ENCODE measurements around the gene RFX3.

The RFX3 gene

DNA sequence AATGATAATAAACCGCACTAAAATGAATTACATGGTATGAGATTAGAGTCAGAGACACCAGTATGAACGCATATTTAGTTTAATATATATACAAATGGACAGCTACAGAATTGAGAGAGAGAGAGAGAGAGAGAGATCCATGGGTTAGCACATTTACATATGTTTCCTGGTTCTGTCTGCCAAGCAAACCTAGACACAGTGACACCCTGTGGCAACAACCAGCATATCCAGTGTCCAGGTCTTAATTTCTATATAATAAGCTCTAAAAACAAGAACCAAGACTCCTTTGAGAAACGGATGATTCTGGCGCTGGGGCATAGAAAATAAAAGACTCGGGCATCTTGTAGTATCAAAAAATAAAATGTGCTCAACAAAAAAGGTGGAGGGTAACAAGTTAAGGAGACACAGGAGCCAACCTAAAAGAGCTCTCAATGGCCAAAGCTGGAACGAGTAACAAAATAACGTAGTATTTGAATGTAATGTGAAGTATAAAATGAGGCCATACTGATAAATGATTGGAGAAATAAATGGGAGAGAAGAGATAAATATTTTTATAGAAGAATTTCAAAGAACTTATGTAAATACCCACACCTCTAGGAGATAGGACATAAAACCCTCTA, 84.5 kb downstream of the RFX3 start:
- H3K36me3 ChIP-seq (ENCODE audit: control insufficient read depth in 4 of 4, insufficient read depth in 4 of 4, low read length in 3 of 4), result peaks cover 0 to 3% (median 0%) of the 10 kb centered on the region in 4 experiments
- ChIA-PET POLR2A (interaction anchor here (0.7 kb wide), 1 partner anchor 144 kb away, joined by 4 read pairs; no protein-coding TSS in a partner anchor), CTCF (interaction anchor here (0.7 to 3.9 kb wide), 29 partner anchors 8 to 730 kb away, joined by 3 to 27 read pairs (median 4); no protein-coding TSS in a partner anchor)
- H3K4me1 ChIP-seq (ENCODE audit: control extremely low read depth in 1 of 4, control insufficient read depth in 4 of 4, insufficient read depth in 4 of 4, low read length in 3 of 4), result no peaks in the 10 kb centered on the region
- H3K27ac ChIP-seq (ENCODE audit: insufficient read depth in 1 of 2, low read depth in 1 of 2, low read length in 2 of 2, poor library complexity in 1 of 2, severe bottlenecking in 2 of 2), result no peak overlapping the region
- 57% methylated on average over 5 of the region's 7 CpGs for WGBS (ENCODE audit: insufficient coverage)
- DNase-seq, result peak; percentile 76 to 88 (median 87)
- H3K4me3 ChIP-seq (ENCODE audit: control insufficient read depth in 1 of 7, extremely low read depth in 1 of 7, insufficient read depth in 4 of 7, low read depth in 2 of 7, low read length in 6 of 7), result no peak overlapping the region
- peaks cover 0 to 2% (median 0%) of the 10 kb centered on the region in 5 experiments for H3K9me3 ChIP-seq (ENCODE audit: control extremely low read depth in 1 of 5, control insufficient read depth in 4 of 5, insufficient read depth in 2 of 5, low read depth in 1 of 5, low read length in 4 of 5)
- no peaks in the 10 kb centered on the region for H3K27me3 ChIP-seq (replicated peaks in 2 of 5; ENCODE audit: control insufficient read depth in 4 of 5, insufficient read depth in 5 of 5, low read length in 4 of 5)

DNA sequence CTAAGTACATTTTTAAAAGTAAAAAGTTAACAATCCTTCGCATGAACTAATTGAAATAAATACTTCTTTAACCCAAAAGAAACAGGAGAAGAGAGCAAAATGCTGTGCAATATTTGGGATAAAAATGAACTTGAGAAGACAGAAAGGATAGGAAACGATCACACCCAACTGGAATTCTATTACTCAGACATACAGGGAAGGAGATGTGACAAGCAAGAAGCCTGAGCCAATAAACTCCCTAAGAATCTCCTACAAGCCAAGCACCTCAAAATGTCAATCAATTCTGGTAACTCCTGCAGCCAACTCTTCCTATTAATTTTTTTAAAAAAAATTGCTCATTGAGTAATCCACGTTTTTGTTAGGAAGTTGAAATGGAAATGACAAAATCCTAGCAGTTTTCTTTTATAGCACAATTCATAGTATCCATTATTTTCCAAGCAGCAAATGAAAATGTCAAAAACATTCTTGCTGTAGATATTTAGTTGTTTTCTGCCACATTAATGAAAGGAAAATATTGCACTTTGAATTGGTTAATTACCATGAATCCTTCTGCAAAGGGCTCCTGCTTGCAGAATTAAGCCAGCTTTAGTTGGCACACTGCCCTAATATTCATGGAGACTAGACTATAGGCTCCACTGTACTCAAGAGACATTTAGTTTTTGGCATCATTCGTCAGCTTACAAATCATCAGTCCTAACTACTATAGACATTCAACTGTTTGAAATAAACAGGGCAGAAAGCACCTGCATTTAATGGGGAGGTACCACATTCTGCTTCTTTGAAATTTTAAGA, 89.0 kb downstream of the RFX3 start:
- ChIA-PET CTCF (interaction anchor here (0.6 to 1.1 kb wide), 3 partner anchors 42 to 106 kb away, joined by 3 to 4 read pairs (median 3); no protein-coding TSS in a partner anchor), POLR2A (no interaction called here)
- no peaks in the 10 kb centered on the region for H3K27me3 ChIP-seq (replicated peaks in 2 of 5; ENCODE audit: control insufficient read depth in 4 of 5, insufficient read depth in 5 of 5, low read length in 4 of 5)
- H3K4me3 ChIP-seq (ENCODE audit: control insufficient read depth in 1 of 7, extremely low read depth in 1 of 7, insufficient read depth in 4 of 7, low read depth in 2 of 7, low read length in 6 of 7), result no peak overlapping the region
- H3K9me3 ChIP-seq (ENCODE audit: control extremely low read depth in 1 of 5, control insufficient read depth in 4 of 5, insufficient read depth in 2 of 5, low read depth in 1 of 5, low read length in 4 of 5), result no peaks in the 10 kb centered on the region
- DNase-seq, result no peak
- H3K36me3 ChIP-seq (ENCODE audit: control insufficient read depth in 4 of 4, insufficient read depth in 4 of 4, low read length in 3 of 4), result no peaks in the 10 kb centered on the region
- 80% methylated on average over 1 of the region's 4 CpGs for WGBS (ENCODE audit: insufficient coverage)
- no peaks in the 10 kb centered on the region for H3K4me1 ChIP-seq (ENCODE audit: control extremely low read depth in 1 of 4, control insufficient read depth in 4 of 4, insufficient read depth in 4 of 4, low read length in 3 of 4)
- no peak overlapping the region for H3K27ac ChIP-seq (ENCODE audit: insufficient read depth in 1 of 2, low read depth in 1 of 2, low read length in 2 of 2, poor library complexity in 1 of 2, severe bottlenecking in 2 of 2)

DNA sequence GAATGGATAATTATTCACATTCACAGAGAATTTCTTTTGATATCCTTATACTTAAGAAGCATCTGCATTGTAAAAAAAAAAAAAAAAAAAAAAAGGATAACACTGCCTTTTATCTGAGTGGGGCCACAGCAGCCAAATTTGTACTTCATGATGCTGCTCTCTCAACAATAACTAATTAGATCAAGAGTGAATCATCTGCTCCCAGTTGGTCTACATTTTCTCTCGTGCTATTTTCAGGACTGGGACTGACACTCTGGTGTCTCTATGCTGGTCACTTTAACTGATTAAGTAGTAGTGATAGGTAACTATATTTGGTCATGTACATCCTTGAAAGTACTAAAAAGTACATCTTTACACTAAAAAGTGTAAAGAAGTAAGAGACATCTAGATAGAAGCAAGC, 90.1 kb downstream of the RFX3 start:
- CTCF ChIA-PET, result no interaction called here
- Histone ChIP-seq H3K27ac (ENCODE audit: insufficient read depth in 1 of 2, low read depth in 1 of 2, low read length in 2 of 2, poor library complexity in 1 of 2, severe bottlenecking in 2 of 2) (no peak overlapping the region), H3K4me1 (ENCODE audit: control extremely low read depth in 1 of 4, control insufficient read depth in 4 of 4, insufficient read depth in 4 of 4, low read length in 3 of 4) (no peaks in the 10 kb centered on the region), H3K4me3 (ENCODE audit: control insufficient read depth in 1 of 7, extremely low read depth in 1 of 7, insufficient read depth in 4 of 7, low read depth in 2 of 7, low read length in 6 of 7) (no peak overlapping the region), H3K36me3 (ENCODE audit: control insufficient read depth in 4 of 4, insufficient read depth in 4 of 4, low read length in 3 of 4) (no peaks in the 10 kb centered on the region), H3K27me3 (replicated peaks in 2 of 5; ENCODE audit: control insufficient read depth in 4 of 5, insufficient read depth in 5 of 5, low read length in 4 of 5) (no peaks in the 10 kb centered on the region), H3K9me3 (ENCODE audit: control extremely low read depth in 1 of 5, control insufficient read depth in 4 of 5, insufficient read depth in 2 of 5, low read depth in 1 of 5, low read length in 4 of 5) (no peaks in the 10 kb centered on the region)
- WGBS (ENCODE audit: insufficient coverage), result no CpG with 5 or more reads among the region's 1 CpG
- POLR2A ChIA-PET, result no interaction called here
- no peak for DNase-seq

DNA sequence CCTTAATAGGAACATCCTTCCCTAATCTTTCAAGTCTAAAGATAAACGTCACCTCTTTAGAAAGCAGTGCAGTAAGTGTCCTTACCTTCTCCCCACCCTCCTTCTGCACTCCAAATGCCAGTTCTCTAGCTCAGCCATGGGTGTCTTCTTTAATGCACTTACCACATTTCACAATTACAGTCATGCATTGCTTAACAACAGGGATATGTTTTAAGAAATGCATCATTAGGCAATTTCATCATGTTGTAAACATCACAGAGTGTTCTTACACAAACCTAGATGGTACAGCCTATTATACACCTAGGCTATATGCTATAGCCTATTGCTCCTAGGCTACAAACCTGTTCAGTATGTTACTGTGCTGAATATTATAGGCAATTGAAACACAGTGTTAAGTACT, 91.2 kb downstream of the RFX3 start:
- no peak overlapping the region for H3K4me3 ChIP-seq (ENCODE audit: control insufficient read depth in 1 of 7, extremely low read depth in 1 of 7, insufficient read depth in 4 of 7, low read depth in 2 of 7, low read length in 6 of 7)
- H3K27ac ChIP-seq (ENCODE audit: insufficient read depth in 1 of 2, low read depth in 1 of 2, low read length in 2 of 2, poor library complexity in 1 of 2, severe bottlenecking in 2 of 2), result no peak overlapping the region
- H3K9me3 ChIP-seq (ENCODE audit: control extremely low read depth in 1 of 5, control insufficient read depth in 4 of 5, insufficient read depth in 2 of 5, low read depth in 1 of 5, low read length in 4 of 5), result no peaks in the 10 kb centered on the region
- ChIA-PET POLR2A (no interaction called here), CTCF (interaction anchor here (0.9 kb wide), 1 partner anchor 15 kb away, joined by 3 read pairs; no protein-coding TSS in a partner anchor)
- no peak for DNase-seq
- no peaks in the 10 kb centered on the region for H3K4me1 ChIP-seq (ENCODE audit: control extremely low read depth in 1 of 4, control insufficient read depth in 4 of 4, insufficient read depth in 4 of 4, low read length in 3 of 4)
- no peaks in the 10 kb centered on the region for H3K27me3 ChIP-seq (replicated peaks in 2 of 5; ENCODE audit: control insufficient read depth in 4 of 5, insufficient read depth in 5 of 5, low read length in 4 of 5)
- H3K36me3 ChIP-seq (ENCODE audit: control insufficient read depth in 4 of 4, insufficient read depth in 4 of 4, low read length in 3 of 4), result no peaks in the 10 kb centered on the region
- WGBS (ENCODE audit: insufficient coverage), result 100% methylated on average over 1 of the region's 1 CpG

DNA sequence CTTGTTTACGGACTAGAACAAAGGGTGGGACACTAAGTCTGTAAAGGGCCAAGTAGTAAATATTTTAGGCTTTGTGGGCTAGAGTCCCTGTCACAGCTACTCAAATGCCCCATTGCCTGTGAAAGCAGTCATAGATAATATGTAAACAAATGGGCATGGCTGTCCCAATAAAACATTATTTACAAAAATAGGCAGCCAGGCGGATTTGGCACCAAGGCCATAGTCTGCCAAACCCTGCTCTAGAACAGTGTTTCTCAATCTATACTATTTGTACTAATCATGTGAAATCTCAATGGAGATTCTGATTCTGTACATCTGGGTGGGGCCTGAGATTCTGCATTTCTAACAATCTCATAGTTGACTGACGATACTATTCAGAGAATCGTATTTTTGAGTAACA, 92.0 kb downstream of the RFX3 start:
- Histone ChIP-seq H3K27me3 (replicated peaks in 2 of 5; ENCODE audit: control insufficient read depth in 4 of 5, insufficient read depth in 5 of 5, low read length in 4 of 5) (no peaks in the 10 kb centered on the region), H3K4me1 (ENCODE audit: control extremely low read depth in 1 of 4, control insufficient read depth in 4 of 4, insufficient read depth in 4 of 4, low read length in 3 of 4) (no peaks in the 10 kb centered on the region), H3K9me3 (ENCODE audit: control extremely low read depth in 1 of 5, control insufficient read depth in 4 of 5, insufficient read depth in 2 of 5, low read depth in 1 of 5, low read length in 4 of 5) (no peaks in the 10 kb centered on the region), H3K36me3 (ENCODE audit: control insufficient read depth in 4 of 4, insufficient read depth in 4 of 4, low read length in 3 of 4) (no peaks in the 10 kb centered on the region), H3K27ac (ENCODE audit: insufficient read depth in 1 of 2, low read depth in 1 of 2, low read length in 2 of 2, poor library complexity in 1 of 2, severe bottlenecking in 2 of 2) (no peak overlapping the region), H3K4me3 (ENCODE audit: control insufficient read depth in 1 of 7, extremely low read depth in 1 of 7, insufficient read depth in 4 of 7, low read depth in 2 of 7, low read length in 6 of 7) (no peak overlapping the region)
- no peak for DNase-seq
- ChIA-PET POLR2A (no interaction called here), CTCF (interaction anchor here (0.9 kb wide), 1 partner anchor 16 kb away, joined by 3 read pairs; no protein-coding TSS in a partner anchor)
- WGBS (ENCODE audit: insufficient coverage), result 100% methylated on average over 2 of the region's 4 CpGs

DNA sequence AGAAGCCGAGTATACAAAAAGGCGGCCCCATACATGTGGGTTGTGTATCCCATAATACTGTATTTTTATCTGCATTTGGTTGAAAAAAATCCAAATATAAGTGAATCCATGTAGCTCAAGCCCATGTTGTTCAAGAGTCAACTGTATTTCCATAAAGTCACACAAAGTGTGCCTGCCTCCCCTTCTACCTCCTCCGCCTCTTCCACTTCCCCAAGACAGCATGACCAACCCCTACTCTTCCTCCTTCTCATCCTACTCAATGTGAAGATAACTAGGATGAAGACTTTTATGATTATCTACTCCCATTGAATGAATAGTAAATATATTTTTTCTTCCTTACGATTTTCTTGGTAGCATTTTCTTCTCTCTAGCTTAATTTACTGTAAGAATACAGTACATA, 92.7 kb downstream of the RFX3 start:
- Histone ChIP-seq H3K27ac (ENCODE audit: insufficient read depth in 1 of 2, low read depth in 1 of 2, low read length in 2 of 2, poor library complexity in 1 of 2, severe bottlenecking in 2 of 2) (no peak overlapping the region), H3K9me3 (ENCODE audit: control extremely low read depth in 1 of 5, control insufficient read depth in 4 of 5, insufficient read depth in 2 of 5, low read depth in 1 of 5, low read length in 4 of 5) (no peaks in the 10 kb centered on the region), H3K27me3 (replicated peaks in 2 of 5; ENCODE audit: control insufficient read depth in 4 of 5, insufficient read depth in 5 of 5, low read length in 4 of 5) (no peaks in the 10 kb centered on the region), H3K4me1 (ENCODE audit: control extremely low read depth in 1 of 4, control insufficient read depth in 4 of 4, insufficient read depth in 4 of 4, low read length in 3 of 4) (no peaks in the 10 kb centered on the region), H3K36me3 (ENCODE audit: control insufficient read depth in 4 of 4, insufficient read depth in 4 of 4, low read length in 3 of 4) (no peaks in the 10 kb centered on the region), H3K4me3 (ENCODE audit: control insufficient read depth in 1 of 7, extremely low read depth in 1 of 7, insufficient read depth in 4 of 7, low read depth in 2 of 7, low read length in 6 of 7) (no peak overlapping the region)
- POLR2A ChIA-PET, result no interaction called here
- WGBS (ENCODE audit: insufficient coverage), result 100% methylated on average over 2 of the region's 4 CpGs
- CTCF ChIA-PET, result interaction anchor here (1.4 kb wide), 1 partner anchor 8 kb away, joined by 4 read pairs; no protein-coding TSS in a partner anchor
- DNase-seq, result no peak

DNA sequence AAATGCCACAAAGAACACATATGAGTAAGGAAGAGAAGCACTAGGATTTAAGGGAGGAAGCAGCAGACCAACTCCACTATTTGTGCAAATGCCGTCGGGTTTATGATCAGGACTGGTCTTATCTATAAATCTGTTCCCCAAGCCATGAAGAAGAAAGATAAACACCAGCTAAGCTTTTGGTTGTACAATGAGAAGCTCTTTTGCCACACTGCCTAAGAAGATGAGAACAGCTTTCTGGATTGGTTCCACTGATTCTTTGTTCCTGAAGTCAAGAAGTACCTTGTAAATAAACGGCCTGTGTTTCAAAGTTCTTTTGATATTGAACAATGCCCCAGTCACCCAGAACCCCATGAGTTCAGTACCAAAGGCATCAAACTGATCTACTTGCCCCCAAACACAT, 93.9 kb downstream of the RFX3 start:
- no peak for DNase-seq
- H3K9me3 ChIP-seq (ENCODE audit: control extremely low read depth in 1 of 5, control insufficient read depth in 4 of 5, insufficient read depth in 2 of 5, low read depth in 1 of 5, low read length in 4 of 5), result no peaks in the 10 kb centered on the region
- H3K4me3 ChIP-seq (ENCODE audit: control insufficient read depth in 1 of 7, extremely low read depth in 1 of 7, insufficient read depth in 4 of 7, low read depth in 2 of 7, low read length in 6 of 7), result no peak overlapping the region
- H3K36me3 ChIP-seq (ENCODE audit: control insufficient read depth in 4 of 4, insufficient read depth in 4 of 4, low read length in 3 of 4), result peaks cover 0 to 2% (median 0%) of the 10 kb centered on the region in 4 experiments
- ChIA-PET POLR2A (interaction anchor here (0.6 kb wide), 1 partner anchor 113 kb away, joined by 4 read pairs; no protein-coding TSS in a partner anchor), CTCF (interaction anchor here (1.4 kb wide), 1 partner anchor 9 kb away, joined by 4 read pairs; no protein-coding TSS in a partner anchor)
- H3K27me3 ChIP-seq (replicated peaks in 2 of 5; ENCODE audit: control insufficient read depth in 4 of 5, insufficient read depth in 5 of 5, low read length in 4 of 5), result no peaks in the 10 kb centered on the region
- no peak overlapping the region for H3K27ac ChIP-seq (ENCODE audit: insufficient read depth in 1 of 2, low read depth in 1 of 2, low read length in 2 of 2, poor library complexity in 1 of 2, severe bottlenecking in 2 of 2)
- WGBS (ENCODE audit: insufficient coverage), result 94% methylated on average over 2 of the region's 3 CpGs
- no peaks in the 10 kb centered on the region for H3K4me1 ChIP-seq (ENCODE audit: control extremely low read depth in 1 of 4, control insufficient read depth in 4 of 4, insufficient read depth in 4 of 4, low read length in 3 of 4)

Data from common myeloid progenitor, CD34-positive (primary cell).